Measurements from ENCODE around the gene ZKSCAN1.

DNA sequence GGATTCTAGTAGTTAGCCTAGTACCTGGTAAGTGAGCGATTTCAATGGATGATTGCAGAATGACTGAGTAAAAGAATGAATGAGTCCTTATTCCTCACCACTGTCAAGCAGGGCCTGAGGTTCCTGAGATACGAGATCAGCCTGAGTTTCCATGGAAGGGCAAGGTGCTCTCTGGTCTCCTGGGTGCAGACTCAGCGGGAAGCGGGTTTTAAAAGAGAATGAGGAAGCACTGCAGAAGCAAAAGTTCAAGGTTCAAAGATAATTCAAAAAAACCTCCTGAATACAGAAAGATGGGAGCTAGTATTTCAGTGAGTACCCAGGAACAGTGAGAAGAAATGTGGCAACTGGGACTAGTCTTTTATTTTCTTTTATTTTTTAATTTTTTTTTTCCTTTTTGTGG is 61.8 kb downstream of the ZKSCAN1 start:
- TF ChIP-seq POLR2A (IDR thresholded peaks at IDR 0.05) = no peak
- TF ChIP-seq, protein P1, sequence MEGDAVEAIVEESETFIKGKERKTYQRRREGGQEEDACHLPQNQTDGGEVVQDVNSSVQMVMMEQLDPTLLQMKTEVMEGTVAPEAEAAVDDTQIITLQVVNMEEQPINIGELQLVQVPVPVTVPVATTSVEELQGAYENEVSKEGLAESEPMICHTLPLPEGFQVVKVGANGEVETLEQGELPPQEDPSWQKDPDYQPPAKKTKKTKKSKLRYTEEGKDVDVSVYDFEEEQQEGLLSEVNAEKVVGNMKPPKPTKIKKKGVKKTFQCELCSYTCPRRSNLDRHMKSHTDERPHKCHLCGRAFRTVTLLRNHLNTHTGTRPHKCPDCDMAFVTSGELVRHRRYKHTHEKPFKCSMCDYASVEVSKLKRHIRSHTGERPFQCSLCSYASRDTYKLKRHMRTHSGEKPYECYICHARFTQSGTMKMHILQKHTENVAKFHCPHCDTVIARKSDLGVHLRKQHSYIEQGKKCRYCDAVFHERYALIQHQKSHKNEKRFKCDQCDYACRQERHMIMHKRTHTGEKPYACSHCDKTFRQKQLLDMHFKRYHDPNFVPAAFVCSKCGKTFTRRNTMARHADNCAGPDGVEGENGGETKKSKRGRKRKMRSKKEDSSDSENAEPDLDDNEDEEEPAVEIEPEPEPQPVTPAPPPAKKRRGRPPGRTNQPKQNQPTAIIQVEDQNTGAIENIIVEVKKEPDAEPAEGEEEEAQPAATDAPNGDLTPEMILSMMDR (IDR thresholded peaks at IDR 0.05) = no peak

Data from heart left ventricle (tissue), 13 donors.